CD14-positive monocyte (primary cell): ENCODE measurements around the gene RC3H2. TPM values are rescaled to one million over a fixed set of nuclear protein-coding genes. Genes with fewer than 3 reads are reported as not detected.

Source experiments
- DNase-seq, 3 donors: peaks; one replicate each; pipeline ENCODE4 v3.0.0-alpha.2; 2011 to 2022
- H2AFZ ChIP-seq: 2 replicates; pipeline ENCODE4 v1.6.0; 2012; ENCODE audit warnings: mild to moderate bottlenecking, low read depth, low read length, inconsistent platforms; ENCODE audit not compliant: insufficient read depth, poor library complexity, severe bottlenecking
- H3K27ac ChIP-seq, 2 donors: 1 replicate in 1 of 2; 2 replicates in 1 of 2; pipeline ENCODE4 v1.5.1; 2012 to 2013; ENCODE audit warnings: low read length in 2 of 2, control low read depth in 1 of 2, inconsistent platforms in 1 of 2, low read depth in 1 of 2, mild to moderate bottlenecking in 1 of 2
- H3K27me3 ChIP-seq, 2 donors: one replicate each; pipeline versions ENCODE4 v1.6.0 to v1.6.1; 2011 to 2013; ENCODE audit warnings: low read length in 2 of 2; ENCODE audit not compliant: control insufficient read depth in 2 of 2, insufficient read depth in 2 of 2
- H3K36me3 ChIP-seq, 2 donors: replicated peaks in 1 of 2; 1 replicate in 1 of 2; 2 replicates in 1 of 2; pipeline versions ENCODE4 v1.5.1 to v1.6.1; 2012 to 2013; ENCODE audit warnings: low read length in 2 of 2, control low read depth in 1 of 2, inconsistent platforms in 1 of 2, mild to moderate bottlenecking in 1 of 2; ENCODE audit not compliant: insufficient read depth in 2 of 2, control insufficient read depth in 1 of 2
- H3K4me1 ChIP-seq, 2 donors: 1 replicate in 1 of 2; 2 replicates in 1 of 2; pipeline versions ENCODE4 v1.5.1 to v1.6.1; 2012 to 2013; ENCODE audit warnings: low read length in 2 of 2, control low read depth in 1 of 2, inconsistent platforms in 1 of 2, mild to moderate bottlenecking in 1 of 2, moderate library complexity in 1 of 2; ENCODE audit not compliant: insufficient read depth in 2 of 2, control insufficient read depth in 1 of 2
- H3K4me2 ChIP-seq: replicated peaks from 2 replicates; pipeline ENCODE3; 2012; ENCODE audit warnings: low read length, moderate library complexity, mild to moderate bottlenecking; ENCODE audit not compliant: poor library complexity, severe bottlenecking; ENCODE audit errors: extremely low read depth
- H3K4me3 ChIP-seq, 3 experiments: fragments of 200-600 bp in 1 of 3; sonication (generic) in 1 of 3; replicated peaks in 1 of 3; 1 replicate in 2 of 3; 2 replicates in 1 of 3; pipeline ENCODE4 v1.5.1; 2011 to 2013; ENCODE audit warnings: low read length in 3 of 3, mild to moderate bottlenecking in 3 of 3, control low read depth in 2 of 3, low read depth in 2 of 3, inconsistent platforms in 1 of 3, moderate library complexity in 1 of 3
- H3K79me2 ChIP-seq: 2 replicates; pipeline ENCODE4 v1.6.0; 2012; ENCODE audit warnings: mild to moderate bottlenecking, control low read depth, inconsistent platforms, low read length, moderate library complexity; ENCODE audit not compliant: insufficient read depth
- H3K9ac ChIP-seq: 2 replicates; pipeline ENCODE4 v1.6.0; 2017; ENCODE audit warnings: low read length, mild to moderate bottlenecking; ENCODE audit not compliant: insufficient read depth, poor library complexity, severe bottlenecking
- H3K9me3 ChIP-seq, 2 donors: replicated peaks in 1 of 2; 1 replicate in 1 of 2; 2 replicates in 1 of 2; pipeline versions ENCODE4 v1.5.1 to v1.6.1; 2012 to 2013; ENCODE audit warnings: low read length in 2 of 2, control low read depth in 1 of 2; ENCODE audit not compliant: control insufficient read depth in 1 of 2, insufficient read depth in 1 of 2
- H4K20me1 ChIP-seq: 2 replicates; pipeline ENCODE4 v1.6.0; 2012; ENCODE audit warnings: mild to moderate bottlenecking, low read length, control low read depth, moderate library complexity; ENCODE audit not compliant: insufficient read depth
- H3K27ac Mint-ChIP-seq, 7 donors: one replicate each; pipeline ENCODE4 v1.8.0; 2020; ENCODE audit warnings: mild to moderate bottlenecking in 7 of 7, mixed read lengths in 7 of 7, moderate library complexity in 6 of 7, inconsistent platforms in 2 of 7
- H3K27me3 Mint-ChIP-seq, 3 donors: one replicate each; pipeline ENCODE4 v1.8.0; 2021 to 2022; ENCODE audit warnings: low read depth in 3 of 3, mild to moderate bottlenecking in 3 of 3, mixed read lengths in 3 of 3, moderate library complexity in 3 of 3, inconsistent platforms in 1 of 3
- H3K36me3 Mint-ChIP-seq, 2 donors: one replicate each; pipeline ENCODE4 v1.8.0; 2020; ENCODE audit warnings: mixed read lengths in 2 of 2, inconsistent platforms in 1 of 2, mild to moderate bottlenecking in 1 of 2
- H3K4me1 Mint-ChIP-seq: one replicate; pipeline ENCODE4 v1.8.0; 2020; ENCODE audit warnings: mild to moderate bottlenecking, mixed read lengths
- H3K4me3 Mint-ChIP-seq, 2 donors: one replicate each; pipeline ENCODE4 v1.8.0; 2020; ENCODE audit warnings: mild to moderate bottlenecking in 2 of 2, mixed read lengths in 2 of 2, moderate library complexity in 1 of 2
- H3K9me3 Mint-ChIP-seq, 7 donors: one replicate each; pipeline ENCODE4 v1.8.0; 2020 to 2022; ENCODE audit warnings: mixed read lengths in 7 of 7, mild to moderate bottlenecking in 6 of 7, moderate library complexity in 6 of 7, inconsistent platforms in 2 of 7
- CTCF ChIP-seq: fragments of 200-600 bp; IDR thresholded peaks from one replicate; pipeline ENCODE4 v1.8.0; 2022; ENCODE audit warnings: antibody characterized with exemption, mild to moderate bottlenecking
- WGBS: methylation state at CpG from one replicate; pipeline ENCODE4 v1.1.5; 2013; ENCODE audit warnings: missing lambda C conversion rate; ENCODE audit not compliant: insufficient coverage; 5-methylcytosine and 5-hydroxymethylcytosine counted together
- intact Hi-C, 2 donors: fragments of 100-400 bp; cut with micrococcal nuclease; formaldehyde crosslinking; loops; one replicate each; pipeline versions ENCODE4 v1.15.0 to v1.15.1; 2023
- polyA plus RNA-seq, 3 donors: library from polyadenylated mRNA; depleted of rRNA in 1 of 3; unstranded in 2 of 3; stranded (reverse) in 1 of 3; fragments of 300-500 nt in 2 of 3; fragments of >200 nt in 1 of 3; fragmentation: Illumina TruSeq in 2 of 3; gene quantifications; 1 replicate in 2 of 3; 2 replicates in 1 of 3; pipeline ENCODE4 v1.2.3, GENCODE V29; 2012 to 2021

RC3H2 gene
- polyA plus RNA-seq, 3 donors: 11.3 to 24.6 (median 11.8) TPM

DNA sequence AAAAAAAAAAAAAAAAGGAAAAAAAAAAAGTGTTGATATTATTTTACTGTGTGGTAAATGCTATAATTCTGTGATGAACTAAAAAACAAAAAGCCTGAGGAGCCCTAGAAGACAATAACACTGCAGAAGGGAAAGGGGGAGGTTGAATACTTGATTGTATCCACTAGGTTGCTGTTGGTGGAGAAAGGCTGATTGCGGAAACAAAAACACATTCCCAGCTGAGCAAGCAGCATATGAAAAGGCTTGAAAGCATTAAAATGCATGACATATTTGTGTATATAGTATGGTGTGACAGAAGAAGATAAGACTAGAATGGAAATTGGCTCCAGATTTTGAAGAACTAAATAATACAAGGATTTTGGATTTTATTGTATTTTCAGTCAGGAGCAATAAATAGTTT is 44.5 kb upstream of the RC3H2 start:
- no peak overlapping the region for H3K4me2 ChIP-seq
- intact Hi-C loops: no loop called here
- H3K4me1 Mint-ChIP-seq: peaks cover 44% of the 10 kb centered on the region
- H3K9me3 Mint-ChIP-seq: no peaks in the 10 kb centered on the region
- peaks cover 94% of the 10 kb centered on the region for H4K20me1 ChIP-seq
- H3K36me3 ChIP-seq: peaks cover 0 to 13% of the 10 kb centered on the region in 2 donors
- H3K27ac Mint-ChIP-seq: peak overlapping the region in 2 of 7 donors; percentile 35 to 37
- H3K27me3 ChIP-seq: no peaks in the 10 kb centered on the region
- no peaks in the 10 kb centered on the region for H3K27me3 Mint-ChIP-seq
- no CpG with 5 or more reads among the region's 1 CpG for WGBS
- no peak overlapping the region for H3K4me3 ChIP-seq
- no peak for DNase-seq
- peaks cover 10% of the 10 kb centered on the region in 2 donors for H3K4me1 ChIP-seq
- no peak overlapping the region for H2AFZ ChIP-seq
- H3K9me3 ChIP-seq: no peaks in the 10 kb centered on the region
- H3K9ac ChIP-seq: no peak overlapping the region
- no peak overlapping the region for H3K4me3 Mint-ChIP-seq
- no peak for TF ChIP-seq CTCF
- peaks cover 95% of the 10 kb centered on the region for H3K79me2 ChIP-seq
- H3K36me3 Mint-ChIP-seq: peaks cover 7 to 10% of the 10 kb centered on the region in 2 donors
- H3K27ac ChIP-seq: no peak overlapping the region

DNA sequence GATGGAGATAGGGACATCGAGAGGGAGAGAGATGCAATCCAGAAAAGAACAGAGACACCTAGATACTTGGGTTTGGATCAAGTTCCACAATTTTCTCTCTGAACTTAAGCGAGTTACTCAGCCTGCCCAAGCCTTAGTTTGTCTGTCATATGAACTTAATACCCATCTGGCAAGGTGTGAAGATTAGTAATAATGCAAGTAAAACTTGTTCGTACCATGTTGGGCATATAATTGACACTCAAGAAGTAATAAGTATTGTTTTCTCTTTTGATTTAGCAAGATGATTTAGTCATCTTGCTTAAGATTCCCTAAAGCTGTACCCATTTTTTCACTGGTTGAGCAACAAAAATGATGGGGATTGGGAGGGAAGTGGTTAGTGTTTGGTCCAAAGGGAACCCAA is 43.2 kb upstream of the RC3H2 start:
- H3K79me2 ChIP-seq: peaks cover 98% of the 10 kb centered on the region
- no peaks in the 10 kb centered on the region for H3K27me3 ChIP-seq
- no peak overlapping the region for H3K4me2 ChIP-seq
- no peak overlapping the region for H3K4me3 ChIP-seq
- intact Hi-C loops: no loop called here
- WGBS: no CpG with 5 or more reads among the region's 3 CpGs
- no peak overlapping the region for H3K27ac ChIP-seq
- Mint-ChIP-seq H3K27ac (no peak overlapping the region), H3K9me3 (peaks cover 0 to 2% (median 0%) of the 10 kb centered on the region in 7 donors), H3K4me3 (no peak overlapping the region), H3K4me1 (peaks cover 36% of the 10 kb centered on the region), H3K36me3 (peaks cover 13% of the 10 kb centered on the region in 2 donors), H3K27me3 (peaks cover 0 to 2% (median 0%) of the 10 kb centered on the region in 3 donors)
- H3K9me3 ChIP-seq: no peaks in the 10 kb centered on the region
- peaks cover 94% of the 10 kb centered on the region for H4K20me1 ChIP-seq
- H3K9ac ChIP-seq: no peak overlapping the region
- peaks cover under 1 to 1% of the 10 kb centered on the region in 2 donors for H3K4me1 ChIP-seq
- H2AFZ ChIP-seq: no peak overlapping the region
- TF ChIP-seq CTCF: no peak
- H3K36me3 ChIP-seq: peaks cover 0 to 20% of the 10 kb centered on the region in 2 donors
- DNase-seq: no peak
